PFSK-1 (cell line): ENCODE results near the gene NOXO1.

ENCODE experiments used
- POLR2AphosphoS5 ChIP-seq: IDR thresholded peaks from 2 replicates; pipeline ENCODE4 v1.6.1; 2012; ENCODE audit warnings: low read depth, mild to moderate bottlenecking, control low read depth, low read length, moderate library complexity
- SIN3A ChIP-seq: IDR thresholded peaks from 2 replicates; pipeline ENCODE4 v1.6.1; 2012; ENCODE audit warnings: mild to moderate bottlenecking, low read length, moderate library complexity, borderline replicate concordance; ENCODE audit not compliant: insufficient read depth
- TAF1 ChIP-seq: IDR thresholded peaks from 2 replicates; pipeline ENCODE4 v1.6.1; 2012; ENCODE audit warnings: low read length, control low read depth, borderline replicate concordance; ENCODE audit not compliant: insufficient read depth
- TF ChIP-seq, protein P1 (sequence below), 2 experiments: IDR thresholded peaks; 2 replicates each; pipeline versions ENCODE4 v1.6.1 to v1.8.0; 2011 to 2012; ENCODE audit warnings: low read depth in 2 of 2, low read length in 2 of 2, control low read depth in 1 of 2, inconsistent platforms in 1 of 2, mild to moderate bottlenecking in 1 of 2, moderate library complexity in 1 of 2; ENCODE audit not compliant: insufficient read depth in 1 of 2

DNA sequence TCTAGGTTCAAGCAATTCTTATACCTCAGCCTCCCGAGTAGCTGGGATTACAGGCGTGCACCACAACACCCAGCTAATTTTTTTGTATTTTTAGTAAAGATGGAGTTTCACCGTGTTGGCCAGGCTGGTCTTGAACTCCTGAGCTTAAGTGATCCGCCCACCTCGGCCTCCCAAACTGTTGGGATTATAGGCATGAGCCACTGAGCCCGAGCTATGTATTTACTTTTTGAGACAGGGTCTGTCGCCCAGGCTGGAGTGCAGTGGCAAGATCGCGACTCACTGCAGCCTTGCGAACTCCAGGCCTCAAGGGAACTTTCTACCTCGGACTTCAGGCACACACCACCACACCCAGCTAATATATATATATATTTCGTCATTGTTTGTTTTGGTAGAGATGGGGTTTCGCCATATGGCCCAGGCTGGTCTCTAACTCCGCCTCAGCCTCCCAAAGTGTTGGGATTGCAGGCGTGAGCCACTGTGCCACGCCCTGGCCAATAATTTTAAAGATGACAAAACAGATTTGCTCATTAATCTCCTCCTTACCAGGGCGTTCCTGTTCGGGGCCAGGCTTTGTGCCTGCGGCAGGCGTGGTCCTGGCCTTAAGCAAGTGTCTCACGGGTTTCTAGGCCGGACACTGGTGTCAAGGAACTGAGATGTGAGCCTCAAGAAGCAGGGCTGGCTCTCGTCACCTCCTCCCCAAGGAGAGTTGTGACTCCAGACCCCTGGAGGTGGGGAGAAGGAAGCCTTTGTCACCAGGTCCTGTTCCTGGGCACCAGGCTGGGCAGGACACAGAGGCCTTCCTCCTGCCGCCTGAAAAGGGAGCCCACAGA is 34.1 kb upstream of the NOXO1 start:
- no peak for TF ChIP-seq TAF1
- no peak for TF ChIP-seq POLR2AphosphoS5
- TF ChIP-seq, protein P1, sequence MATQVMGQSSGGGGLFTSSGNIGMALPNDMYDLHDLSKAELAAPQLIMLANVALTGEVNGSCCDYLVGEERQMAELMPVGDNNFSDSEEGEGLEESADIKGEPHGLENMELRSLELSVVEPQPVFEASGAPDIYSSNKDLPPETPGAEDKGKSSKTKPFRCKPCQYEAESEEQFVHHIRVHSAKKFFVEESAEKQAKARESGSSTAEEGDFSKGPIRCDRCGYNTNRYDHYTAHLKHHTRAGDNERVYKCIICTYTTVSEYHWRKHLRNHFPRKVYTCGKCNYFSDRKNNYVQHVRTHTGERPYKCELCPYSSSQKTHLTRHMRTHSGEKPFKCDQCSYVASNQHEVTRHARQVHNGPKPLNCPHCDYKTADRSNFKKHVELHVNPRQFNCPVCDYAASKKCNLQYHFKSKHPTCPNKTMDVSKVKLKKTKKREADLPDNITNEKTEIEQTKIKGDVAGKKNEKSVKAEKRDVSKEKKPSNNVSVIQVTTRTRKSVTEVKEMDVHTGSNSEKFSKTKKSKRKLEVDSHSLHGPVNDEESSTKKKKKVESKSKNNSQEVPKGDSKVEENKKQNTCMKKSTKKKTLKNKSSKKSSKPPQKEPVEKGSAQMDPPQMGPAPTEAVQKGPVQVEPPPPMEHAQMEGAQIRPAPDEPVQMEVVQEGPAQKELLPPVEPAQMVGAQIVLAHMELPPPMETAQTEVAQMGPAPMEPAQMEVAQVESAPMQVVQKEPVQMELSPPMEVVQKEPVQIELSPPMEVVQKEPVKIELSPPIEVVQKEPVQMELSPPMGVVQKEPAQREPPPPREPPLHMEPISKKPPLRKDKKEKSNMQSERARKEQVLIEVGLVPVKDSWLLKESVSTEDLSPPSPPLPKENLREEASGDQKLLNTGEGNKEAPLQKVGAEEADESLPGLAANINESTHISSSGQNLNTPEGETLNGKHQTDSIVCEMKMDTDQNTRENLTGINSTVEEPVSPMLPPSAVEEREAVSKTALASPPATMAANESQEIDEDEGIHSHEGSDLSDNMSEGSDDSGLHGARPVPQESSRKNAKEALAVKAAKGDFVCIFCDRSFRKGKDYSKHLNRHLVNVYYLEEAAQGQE (IDR thresholded peaks at IDR 0.05; ENCODE audit: insufficient read depth in 1 of 2, low read depth in 2 of 2, low read length in 2 of 2): no peak
- TF ChIP-seq SIN3A: no peak
